IMR-90 (cell line): Measurements from ENCODE around the gene ODAD2. TPM values are rescaled to one million over a fixed set of nuclear protein-coding genes. Genes with fewer than 3 reads are reported as not detected.

Source experiments
- ATAC-seq: fragments of 200-7000 bp; cut with Tn5 transposase; 2 replicates; pipeline ENCODE4 v1.9.1; 2020; ENCODE audit warnings: low read depth, mild to moderate bottlenecking, moderate library complexity
- BruUV-seq: library from RNA; stranded (reverse); fragments of 400-500 nt; replicated peaks from 2 replicates; lab custom pipeline; 2021; lab: Mats Ljungman, UMichigan
- CTCF ChIA-PET: fragments of 300-600 bp; formaldehyde crosslinking; extraction: SDS; loops from one replicate; lab custom pipeline; 2021; ENCODE audit warnings: antibody characterized with exemption; lab: Yijun Ruan, JAX
- POLR2A ChIA-PET: fragments of 300-600 bp; sonication (Branson Sonifier 250); formaldehyde crosslinking; loops from one replicate; lab custom pipeline; 2022; ENCODE audit warnings: antibody characterized with exemption; ENCODE audit not compliant: unreplicated experiment; lab: Charles Lee
- DNase-seq: peaks from one replicate; pipeline ENCODE4 v3.0.0; 2013
- H2AFZ ChIP-seq: replicated peaks from 2 replicates; pipeline ENCODE3; 2013; ENCODE audit warnings: low read length, mild to moderate bottlenecking; ENCODE audit not compliant: poor library complexity
- H2AK5ac ChIP-seq: 2 replicates; pipeline ENCODE4 v1.6.1; 2013; ENCODE audit warnings: low read depth, low read length, inconsistent platforms
- H2AK9ac ChIP-seq: replicated peaks from 2 replicates; pipeline ENCODE3; 2013; ENCODE audit warnings: mild to moderate bottlenecking, low read depth, low read length, moderate library complexity; ENCODE audit not compliant: poor library complexity
- H2BK120ac ChIP-seq: 2 replicates; pipeline ENCODE4 v1.6.1; 2013; ENCODE audit warnings: low read depth, low read length, inconsistent platforms
- H2BK15ac ChIP-seq: 3 replicates; pipeline ENCODE4 v1.6.1; 2013; ENCODE audit warnings: low read depth, low read length, inconsistent platforms
- H2BK20ac ChIP-seq: 2 replicates; pipeline ENCODE4 v1.6.1; 2013; ENCODE audit warnings: low read depth, mild to moderate bottlenecking, inconsistent platforms, low read length, moderate library complexity
- H2BK5ac ChIP-seq: 2 replicates; pipeline ENCODE4 v1.6.1; 2013; ENCODE audit warnings: mild to moderate bottlenecking, low read depth, low read length, inconsistent platforms; ENCODE audit not compliant: poor library complexity, severe bottlenecking
- H3K14ac ChIP-seq: replicated peaks from 2 replicates; pipeline ENCODE4 v1.6.1; 2013; ENCODE audit warnings: low read depth, low read length, inconsistent platforms
- H3K18ac ChIP-seq: 2 replicates; pipeline ENCODE4 v1.6.1; 2013; ENCODE audit warnings: low read depth, low read length, control low read depth
- H3K23ac ChIP-seq: 2 replicates; pipeline ENCODE4 v1.6.1; 2013; ENCODE audit warnings: low read depth, low read length, inconsistent platforms
- H3K27ac ChIP-seq: 2 replicates; pipeline ENCODE4 v1.5.1; 2013; ENCODE audit warnings: mild to moderate bottlenecking, control low read depth, low read length; ENCODE audit not compliant: insufficient read depth
- H3K27me3 ChIP-seq: 2 replicates; pipeline ENCODE4 v1.6.1; 2013; ENCODE audit warnings: low read length; ENCODE audit not compliant: control insufficient read depth, insufficient read depth
- H3K36me3 ChIP-seq: 2 replicates; pipeline ENCODE4 v1.6.1; 2013; ENCODE audit warnings: low read length, mixed read lengths; ENCODE audit not compliant: control insufficient read depth, insufficient read depth
- H3K4ac ChIP-seq: 2 replicates; pipeline ENCODE4 v1.6.1; 2013; ENCODE audit warnings: low read depth, low read length, inconsistent platforms
- H3K4me1 ChIP-seq: 2 replicates; pipeline ENCODE4 v1.6.1; 2013; ENCODE audit warnings: low read length, mixed read lengths; ENCODE audit not compliant: control insufficient read depth, insufficient read depth
- H3K4me2 ChIP-seq: 2 replicates; pipeline ENCODE4 v1.6.1; 2013; ENCODE audit warnings: low read depth, mild to moderate bottlenecking, control low read depth, low read length, moderate library complexity
- H3K4me3 ChIP-seq: 2 replicates; pipeline ENCODE4 v1.5.1; 2013; ENCODE audit warnings: low read depth, mild to moderate bottlenecking, control low read depth, low read length, moderate library complexity; ENCODE audit not compliant: insufficient read depth
- H3K56ac ChIP-seq: 2 replicates; pipeline ENCODE4 v1.6.1; 2013; ENCODE audit warnings: low read length, inconsistent platforms; ENCODE audit not compliant: insufficient read depth; ENCODE audit errors: extremely low read depth
- H3K79me1 ChIP-seq, 2 experiments: 2 replicates each; pipeline ENCODE4 v1.6.1; 2013; ENCODE audit warnings: low read length in 2 of 2, inconsistent platforms in 1 of 2, low read depth in 1 of 2
- H3K9ac ChIP-seq: 2 replicates; pipeline ENCODE4 v1.6.1; 2013; ENCODE audit warnings: low read depth, low read length, control low read depth
- H3K9me1 ChIP-seq: 2 replicates; pipeline ENCODE4 v1.6.1; 2013; ENCODE audit warnings: low read length, inconsistent platforms; ENCODE audit not compliant: insufficient read depth
- H3K9me3 ChIP-seq: 2 replicates; pipeline ENCODE4 v1.6.1; 2013; ENCODE audit warnings: low read length; ENCODE audit not compliant: control insufficient read depth, insufficient read depth
- H4K20me1 ChIP-seq: 2 replicates; pipeline ENCODE4 v1.6.1; 2013; ENCODE audit warnings: low read length, inconsistent platforms; ENCODE audit not compliant: insufficient read depth
- H4K5ac ChIP-seq: 2 replicates; pipeline ENCODE4 v1.6.1; 2013; ENCODE audit warnings: mild to moderate bottlenecking, low read depth, low read length, control low read depth
- H4K8ac ChIP-seq, 2 experiments: 2 replicates each; pipeline ENCODE4 v1.6.1; 2013; ENCODE audit warnings: low read depth in 2 of 2, low read length in 2 of 2, control low read depth in 1 of 2, inconsistent platforms in 1 of 2
- H4K91ac ChIP-seq: 2 replicates; pipeline ENCODE4 v1.6.1; 2013; ENCODE audit warnings: low read depth, low read length, inconsistent platforms; ENCODE audit not compliant: insufficient read depth
- BHLHE40 ChIP-seq: fragments of 150-350 bp; IDR thresholded peaks from 2 replicates; pipeline ENCODE4 v1.6.1; 2016; ENCODE audit warnings: mild to moderate bottlenecking, low read depth, low read length
- CEBPB ChIP-seq: IDR thresholded peaks from 2 replicates; pipeline ENCODE4 v1.6.1; 2012; ENCODE audit warnings: low read depth, low read length, improper control_type of control experiment
- CHD1 ChIP-seq: IDR thresholded peaks from 2 replicates; pipeline ENCODE4 v1.6.1; 2012; ENCODE audit warnings: low read depth, low read length, improper control_type of control experiment
- FOS ChIP-seq: fragments of 150-350 bp; IDR thresholded peaks from 2 replicates; pipeline ENCODE4 v1.6.1; 2016; ENCODE audit warnings: low read depth, low read length
- MAFK ChIP-seq: IDR thresholded peaks from 2 replicates; pipeline ENCODE4 v1.6.1; 2012; ENCODE audit warnings: low read depth, low read length, improper control_type of control experiment
- MAZ ChIP-seq: IDR thresholded peaks from 2 replicates; pipeline ENCODE4 v1.6.1; 2012; ENCODE audit warnings: low read depth, mild to moderate bottlenecking, low read length, improper control_type of control experiment, moderate library complexity, borderline replicate concordance
- MXI1 ChIP-seq: IDR thresholded peaks from 2 replicates; pipeline ENCODE4 v1.6.1; 2012; ENCODE audit warnings: low read depth, mild to moderate bottlenecking, low read length, moderate library complexity, borderline replicate concordance
- NFE2L2 ChIP-seq: fragments of 150-350 bp; IDR thresholded peaks from 2 replicates; pipeline ENCODE4 v1.6.1; 2016; ENCODE audit warnings: low read depth, mild to moderate bottlenecking, low read length
- POLR2A ChIP-seq: IDR thresholded peaks from 2 replicates; pipeline ENCODE4 v1.6.1; 2012; ENCODE audit warnings: mild to moderate bottlenecking, low read depth, low read length
- RAD21 ChIP-seq: IDR thresholded peaks from 2 replicates; pipeline ENCODE4 v1.6.1; 2012; ENCODE audit warnings: low read length, improper control_type of control experiment
- RCOR1 ChIP-seq: IDR thresholded peaks from 2 replicates; pipeline ENCODE4 v1.6.1; 2012; ENCODE audit warnings: mild to moderate bottlenecking, low read length, improper control_type of control experiment; ENCODE audit not compliant: insufficient replicate concordance
- RFX5 ChIP-seq: IDR thresholded peaks from 2 replicates; pipeline ENCODE4 v1.8.0; 2012; ENCODE audit warnings: low read depth, mild to moderate bottlenecking, low read length, moderate library complexity
- SMC3 ChIP-seq: fragments of 150-350 bp; IDR thresholded peaks from 2 replicates; pipeline ENCODE4 v1.6.1; 2016; ENCODE audit warnings: low read depth, mild to moderate bottlenecking, antibody characterized with exemption, low read length, moderate library complexity
- WGBS, 2 experiments: methylation state at CpG; one replicate each; pipeline versions ENCODE4 v1.1.5 to v1.1.7; 2013; ENCODE audit warnings: missing lambda C conversion rate in 2 of 2; ENCODE audit not compliant: insufficient read length in 1 of 2; ENCODE audit errors: extremely low coverage in 2 of 2; 5-methylcytosine and 5-hydroxymethylcytosine counted together
- dilution Hi-C: fragments of 300-500 bp; cut with HindIII; formaldehyde crosslinking; loops from one replicate; pipeline ENCODE4 v1.14.3; 2018; ENCODE audit warnings: low sequenced_read_pairs; ENCODE audit not compliant: unreplicated experiment
- in situ Hi-C: fragments of 300-500 bp; cut with MboI; formaldehyde crosslinking; loops from 3 replicates; pipeline ENCODE4 v1.14.3; 2019; ENCODE audit warnings: low sequenced_read_pairs, inconsistent platforms, mixed read lengths
- intact Hi-C: fragments of 100-400 bp; cut with micrococcal nuclease; formaldehyde crosslinking; loops from 2 replicates; pipeline ENCODE4 v1.10.0; 2022
- polyA plus RNA-seq, 3 experiments: library from polyadenylated mRNA; depleted of rRNA; stranded (reverse); fragments of >200 nt; gene quantifications; 2 replicates each; pipeline ENCODE4 v1.2.3, GENCODE V29; 2012; ENCODE audit warnings: low replicate concordance in 1 of 3
- total RNA-seq: library from RNA; depleted of rRNA; stranded (reverse); fragments of >200 nt; gene quantifications from 2 replicates; pipeline ENCODE4 v1.2.3, GENCODE V29; 2012
- TF ChIP-seq, protein P1 (sequence below): fragments of 150-350 bp; IDR thresholded peaks from 2 replicates; pipeline ENCODE4 v1.6.1; 2016; ENCODE audit warnings: low read depth, mild to moderate bottlenecking, low read length, moderate library complexity, borderline replicate concordance
- TF ChIP-seq, protein P2 (sequence below): conservative IDR thresholded peaks from 2 replicates; pipeline ENCODE4 v1.5.1; 2012; ENCODE audit warnings: mild to moderate bottlenecking, low read depth, low read length, improper control_type of control experiment
- TF ChIP-seq, protein P3 (sequence below): fragments of 150-350 bp; IDR thresholded peaks from 2 replicates; pipeline ENCODE4 v1.6.1; 2017; ENCODE audit warnings: mild to moderate bottlenecking, antibody characterized with exemption, low read length, low read depth

ODAD2 gene
- total and polyA plus RNA-seq, 2 of the 4 experiments (the other 2 are of a cell fraction): 0.53 to 0.72 TPM

DNA sequence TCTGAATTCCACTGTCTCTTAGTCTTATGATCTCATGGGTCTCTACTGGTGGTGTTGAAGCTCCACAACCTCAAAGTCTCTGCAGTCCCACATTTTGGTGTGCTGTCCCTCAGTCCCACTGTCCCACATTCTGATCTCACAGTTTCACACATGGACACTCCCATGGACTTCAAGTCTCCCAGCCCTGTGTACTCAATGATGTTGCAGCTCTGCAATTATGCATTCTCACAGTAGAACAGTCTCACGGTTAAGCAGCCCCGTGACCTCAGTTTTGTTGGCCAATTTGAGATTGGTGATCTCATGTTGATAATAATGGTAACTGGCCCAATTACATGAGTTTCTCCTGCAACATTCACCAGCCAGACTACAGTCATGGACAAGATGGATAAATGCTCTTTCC is 109.4 kb downstream of the ODAD2 start:
- no peak overlapping the region for H2BK120ac ChIP-seq
- H2AK9ac ChIP-seq: no peak overlapping the region
- dilution Hi-C loops: no loop called here
- CTCF ChIA-PET: no interaction called here
- no CpG with 5 or more reads among the region's 2 CpGs for WGBS, 2 experiments
- BruUV-seq: no TSS peak
- H3K4me3 ChIP-seq: no peak overlapping the region
- H3K27me3 ChIP-seq: peaks cover 3% of the 10 kb centered on the region
- no peak overlapping the region for H4K91ac ChIP-seq
- in situ Hi-C loops: no loop called here
- no peaks in the 10 kb centered on the region for H3K79me1 ChIP-seq
- H3K23ac ChIP-seq: no peak overlapping the region
- DNase-seq: no peak
- no peak overlapping the region for H2AK5ac ChIP-seq
- POLR2A ChIA-PET: no interaction called here
- H3K9ac ChIP-seq: no peak overlapping the region
- intact Hi-C loops: no loop called here
- peaks cover 2% of the 10 kb centered on the region; the same call in 1 of the 2 replicates for H3K4me1 ChIP-seq
- H3K27ac ChIP-seq: no peak overlapping the region
- H3K4me2 ChIP-seq: no peak overlapping the region
- TF ChIP-seq, protein P1, sequence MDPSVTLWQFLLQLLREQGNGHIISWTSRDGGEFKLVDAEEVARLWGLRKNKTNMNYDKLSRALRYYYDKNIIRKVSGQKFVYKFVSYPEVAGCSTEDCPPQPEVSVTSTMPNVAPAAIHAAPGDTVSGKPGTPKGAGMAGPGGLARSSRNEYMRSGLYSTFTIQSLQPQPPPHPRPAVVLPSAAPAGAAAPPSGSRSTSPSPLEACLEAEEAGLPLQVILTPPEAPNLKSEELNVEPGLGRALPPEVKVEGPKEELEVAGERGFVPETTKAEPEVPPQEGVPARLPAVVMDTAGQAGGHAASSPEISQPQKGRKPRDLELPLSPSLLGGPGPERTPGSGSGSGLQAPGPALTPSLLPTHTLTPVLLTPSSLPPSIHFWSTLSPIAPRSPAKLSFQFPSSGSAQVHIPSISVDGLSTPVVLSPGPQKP: no peak
- TF ChIP-seq MAZ (no peak), CHD1 (no peak), BHLHE40 (no peak), POLR2A (no peak), FOS (no peak), RFX5 (no peak), MXI1 (no peak), NFE2L2 (no peak), MAFK (no peak), CEBPB (no peak), SMC3 (no peak), RCOR1 (no peak), RAD21 (no peak)
- TF ChIP-seq, protein P2, sequence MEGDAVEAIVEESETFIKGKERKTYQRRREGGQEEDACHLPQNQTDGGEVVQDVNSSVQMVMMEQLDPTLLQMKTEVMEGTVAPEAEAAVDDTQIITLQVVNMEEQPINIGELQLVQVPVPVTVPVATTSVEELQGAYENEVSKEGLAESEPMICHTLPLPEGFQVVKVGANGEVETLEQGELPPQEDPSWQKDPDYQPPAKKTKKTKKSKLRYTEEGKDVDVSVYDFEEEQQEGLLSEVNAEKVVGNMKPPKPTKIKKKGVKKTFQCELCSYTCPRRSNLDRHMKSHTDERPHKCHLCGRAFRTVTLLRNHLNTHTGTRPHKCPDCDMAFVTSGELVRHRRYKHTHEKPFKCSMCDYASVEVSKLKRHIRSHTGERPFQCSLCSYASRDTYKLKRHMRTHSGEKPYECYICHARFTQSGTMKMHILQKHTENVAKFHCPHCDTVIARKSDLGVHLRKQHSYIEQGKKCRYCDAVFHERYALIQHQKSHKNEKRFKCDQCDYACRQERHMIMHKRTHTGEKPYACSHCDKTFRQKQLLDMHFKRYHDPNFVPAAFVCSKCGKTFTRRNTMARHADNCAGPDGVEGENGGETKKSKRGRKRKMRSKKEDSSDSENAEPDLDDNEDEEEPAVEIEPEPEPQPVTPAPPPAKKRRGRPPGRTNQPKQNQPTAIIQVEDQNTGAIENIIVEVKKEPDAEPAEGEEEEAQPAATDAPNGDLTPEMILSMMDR: no peak
- TF ChIP-seq, protein P3, sequence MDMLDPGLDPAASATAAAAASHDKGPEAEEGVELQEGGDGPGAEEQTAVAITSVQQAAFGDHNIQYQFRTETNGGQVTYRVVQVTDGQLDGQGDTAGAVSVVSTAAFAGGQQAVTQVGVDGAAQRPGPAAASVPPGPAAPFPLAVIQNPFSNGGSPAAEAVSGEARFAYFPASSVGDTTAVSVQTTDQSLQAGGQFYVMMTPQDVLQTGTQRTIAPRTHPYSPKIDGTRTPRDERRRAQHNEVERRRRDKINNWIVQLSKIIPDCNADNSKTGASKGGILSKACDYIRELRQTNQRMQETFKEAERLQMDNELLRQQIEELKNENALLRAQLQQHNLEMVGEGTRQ: no peak
- no peak overlapping the region for H2BK5ac ChIP-seq
- no peaks in the 10 kb centered on the region for H3K9me1 ChIP-seq
- no peak overlapping the region for H4K5ac ChIP-seq
- H3K56ac ChIP-seq: no peak overlapping the region
- H2BK15ac ChIP-seq: no peak overlapping the region
- no peaks in the 10 kb centered on the region for H3K9me3 ChIP-seq
- H2BK20ac ChIP-seq: no peak overlapping the region
- no peak overlapping the region for H2AFZ ChIP-seq
- H3K18ac ChIP-seq: no peak overlapping the region
- no peaks in the 10 kb centered on the region for H3K36me3 ChIP-seq
- H4K20me1 ChIP-seq: no peaks in the 10 kb centered on the region
- ATAC-seq: no peak
- no peak overlapping the region for H3K4ac ChIP-seq
- no peak overlapping the region for H3K14ac ChIP-seq
- H4K8ac ChIP-seq: no peak overlapping the region
